ENCODE measurements around the gene OR4C11.

The OR4C11 gene

DNA sequence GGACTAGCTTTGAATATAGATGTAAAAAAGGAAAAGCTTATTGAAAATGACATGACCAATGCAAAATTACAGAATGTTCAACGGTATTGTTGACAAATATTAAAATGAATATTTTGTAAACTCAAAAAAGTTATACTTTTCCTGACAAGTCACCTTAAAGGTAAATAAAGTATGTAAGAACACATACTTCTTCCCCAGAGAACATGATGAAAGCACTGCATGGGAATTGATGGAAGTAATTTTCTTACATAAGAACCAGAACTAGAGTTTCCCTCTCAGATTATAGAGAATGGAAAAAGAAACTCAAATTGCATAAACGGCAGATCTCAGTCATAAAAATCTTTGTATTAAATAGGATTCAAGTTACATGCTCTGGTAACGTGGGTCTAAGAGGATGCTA is 27.4 kb upstream of the OR4C11 start, which contains the start of gene OR4P4:
Gene OR4P4, plus strand, starts transcription at position 301 of the 400 bp plus-strand sequence.
- Histone ChIP-seq H2BK5ac (ENCODE audit: low read length) (no peak within 1 kb of the TSS), H2AFZ (ENCODE audit: low read length) (no peak within 1 kb of the TSS), H3K4me3 (ENCODE audit: low read length in 2 of 2) (no peak within 1 kb of the TSS), H2BK12ac (ENCODE audit: low read length) (no peak within 1 kb of the TSS), H3K27me3 (ENCODE audit: control insufficient read depth in 3 of 3, insufficient read depth in 3 of 3, low read depth in 1 of 3, low read length in 3 of 3) (no peaks in the 10 kb centered on the region), H2AK5ac (ENCODE audit: low read depth, low read length) (no peak within 1 kb of the TSS), H4K8ac (ENCODE audit: low read depth, low read length) (no peak within 1 kb of the TSS), H4K91ac (ENCODE audit: low read depth, low read length, poor library complexity) (no peak within 1 kb of the TSS), H3K9ac (ENCODE audit: low read depth, low read length, poor library complexity) (no peak within 1 kb of the TSS), H3K23ac (ENCODE audit: low read depth, low read length, poor library complexity) (no peak within 1 kb of the TSS), H3K36me3 (replicated peaks in 1 of 2; ENCODE audit: control insufficient read depth in 2 of 2, insufficient read depth in 2 of 2, low read length in 2 of 2) (no peaks in the 10 kb centered on the region), H3K14ac (ENCODE audit: low read length) (no peak within 1 kb of the TSS), H3K4ac (ENCODE audit: low read length) (no peak within 1 kb of the TSS), H3K9me3 (replicated peaks in 1 of 2; ENCODE audit: control insufficient read depth in 2 of 2, insufficient read depth in 1 of 2, low read depth in 1 of 2, low read length in 2 of 2) (peaks cover 0 to 1% of the 10 kb centered on the region in 2 donors), H3K27ac (replicated peaks; ENCODE audit: low read length) (no peak within 1 kb of the TSS), H3K4me1 (ENCODE audit: control insufficient read depth in 2 of 2, insufficient read depth in 1 of 2, low read depth in 1 of 2, low read length in 2 of 2) (no peaks in the 10 kb centered on the region), H2BK120ac (ENCODE audit: low read depth, low read length) (no peak within 1 kb of the TSS), H3K18ac (ENCODE audit: low read length) (no peak within 1 kb of the TSS), H3K4me2 (ENCODE audit: insufficient read depth, low read length, poor library complexity, severe bottlenecking) (no peak within 1 kb of the TSS), H2BK15ac (ENCODE audit: low read length) (no peak within 1 kb of the TSS), H3K79me1 (ENCODE audit: low read depth, low read length) (no peaks in the 10 kb centered on the region)
- no peak for DNase-seq (ENCODE audit: low spot score)
- no CpG with 5 or more reads among the region's 3 CpGs for WGBS, 2 donors (ENCODE audit: extremely low coverage in 2 of 2, insufficient read length in 2 of 2, insufficient replicate concordance in 1 of 2)

DNA sequence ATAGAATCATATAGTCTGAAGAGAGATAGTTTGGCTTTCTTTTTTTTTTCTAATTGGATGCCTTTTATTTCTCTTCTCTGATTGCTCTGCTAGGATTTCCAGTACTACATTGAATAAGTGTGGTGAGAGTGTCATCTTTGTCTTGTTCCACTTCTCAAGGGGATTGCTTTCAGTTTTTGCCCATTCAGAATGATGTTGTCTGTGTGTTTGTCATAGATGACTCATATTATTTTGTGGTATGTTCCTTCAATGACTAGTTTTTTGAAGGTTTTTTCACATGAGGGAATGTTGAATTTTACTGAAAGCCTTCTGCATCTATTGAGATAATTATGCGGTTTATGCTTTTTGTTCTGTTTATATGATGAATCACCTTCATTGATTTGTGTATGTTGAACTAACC is 17.1 kb upstream of the OR4C11 start:
- Histone ChIP-seq H3K27ac (replicated peaks; ENCODE audit: low read length) (no peak overlapping the region), H2BK12ac (ENCODE audit: low read length) (no peak overlapping the region), H3K4me1 (ENCODE audit: control insufficient read depth in 2 of 2, insufficient read depth in 1 of 2, low read depth in 1 of 2, low read length in 2 of 2) (no peaks in the 10 kb centered on the region), H3K79me1 (ENCODE audit: low read depth, low read length) (no peaks in the 10 kb centered on the region), H3K18ac (ENCODE audit: low read length) (no peak overlapping the region), H2BK120ac (ENCODE audit: low read depth, low read length) (no peak overlapping the region), H3K27me3 (ENCODE audit: control insufficient read depth in 3 of 3, insufficient read depth in 3 of 3, low read depth in 1 of 3, low read length in 3 of 3) (no peaks in the 10 kb centered on the region), H2BK5ac (ENCODE audit: low read length) (no peak overlapping the region), H3K9ac (ENCODE audit: low read depth, low read length, poor library complexity) (no peak overlapping the region), H4K91ac (ENCODE audit: low read depth, low read length, poor library complexity) (no peak overlapping the region), H2BK15ac (ENCODE audit: low read length) (no peak overlapping the region), H3K36me3 (replicated peaks in 1 of 2; ENCODE audit: control insufficient read depth in 2 of 2, insufficient read depth in 2 of 2, low read length in 2 of 2) (no peaks in the 10 kb centered on the region), H3K4me2 (ENCODE audit: insufficient read depth, low read length, poor library complexity, severe bottlenecking) (no peak overlapping the region), H2AFZ (ENCODE audit: low read length) (no peak overlapping the region), H3K4ac (ENCODE audit: low read length) (no peak overlapping the region), H3K23ac (ENCODE audit: low read depth, low read length, poor library complexity) (no peak overlapping the region), H3K4me3 (ENCODE audit: low read length in 2 of 2) (no peak overlapping the region), H2AK5ac (ENCODE audit: low read depth, low read length) (no peak overlapping the region), H4K8ac (ENCODE audit: low read depth, low read length) (no peak overlapping the region), H3K9me3 (replicated peaks in 1 of 2; ENCODE audit: control insufficient read depth in 2 of 2, insufficient read depth in 1 of 2, low read depth in 1 of 2, low read length in 2 of 2) (peaks cover 0 to 4% of the 10 kb centered on the region in 2 donors), H3K14ac (ENCODE audit: low read length) (no peak overlapping the region)
- no peak for DNase-seq (ENCODE audit: low spot score)
- WGBS, 2 donors (ENCODE audit: extremely low coverage in 2 of 2, insufficient read length in 2 of 2, insufficient replicate concordance in 1 of 2) = no CpG with 5 or more reads among the region's 1 CpG

DNA sequence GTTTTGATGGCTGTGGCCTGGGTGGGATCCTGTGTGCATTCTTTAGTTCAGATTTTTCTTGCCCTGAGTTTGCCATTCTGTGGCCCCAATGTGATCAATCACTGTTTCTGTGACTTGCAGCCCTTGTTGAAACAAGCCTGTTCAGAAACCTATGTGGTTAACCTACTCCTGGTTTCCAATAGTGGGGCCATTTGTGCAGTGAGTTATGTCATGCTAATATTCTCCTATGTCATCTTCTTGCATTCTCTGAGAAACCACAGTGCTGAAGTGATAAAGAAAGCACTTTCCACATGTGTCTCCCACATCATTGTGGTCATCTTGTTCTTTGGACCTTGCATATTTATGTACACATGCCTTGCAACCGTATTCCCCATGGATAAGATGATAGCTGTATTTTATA is 34.9 kb downstream of the OR4C11 start:
- Histone ChIP-seq H3K4me2 (ENCODE audit: insufficient read depth, low read length, poor library complexity, severe bottlenecking) (no peak overlapping the region), H3K4ac (ENCODE audit: low read length) (no peak overlapping the region), H3K9ac (ENCODE audit: low read depth, low read length, poor library complexity) (no peak overlapping the region), H3K27me3 (ENCODE audit: control insufficient read depth in 3 of 3, insufficient read depth in 3 of 3, low read depth in 1 of 3, low read length in 3 of 3) (no peaks in the 10 kb centered on the region), H2BK15ac (ENCODE audit: low read length) (no peak overlapping the region), H2AK5ac (ENCODE audit: low read depth, low read length) (no peak overlapping the region), H2AFZ (ENCODE audit: low read length) (no peak overlapping the region), H3K36me3 (replicated peaks in 1 of 2; ENCODE audit: control insufficient read depth in 2 of 2, insufficient read depth in 2 of 2, low read length in 2 of 2) (no peaks in the 10 kb centered on the region), H2BK5ac (ENCODE audit: low read length) (no peak overlapping the region), H3K9me3 (replicated peaks in 1 of 2; ENCODE audit: control insufficient read depth in 2 of 2, insufficient read depth in 1 of 2, low read depth in 1 of 2, low read length in 2 of 2) (peaks cover 0 to 19% of the 10 kb centered on the region in 2 donors), H3K23ac (ENCODE audit: low read depth, low read length, poor library complexity) (no peak overlapping the region), H4K8ac (ENCODE audit: low read depth, low read length) (no peak overlapping the region), H2BK12ac (ENCODE audit: low read length) (no peak overlapping the region), H2BK120ac (ENCODE audit: low read depth, low read length) (no peak overlapping the region), H3K4me3 (ENCODE audit: low read length in 2 of 2) (peak overlapping the region in 1 of 2 donors; percentile 54), H3K27ac (replicated peaks; ENCODE audit: low read length) (no peak overlapping the region), H3K4me1 (ENCODE audit: control insufficient read depth in 2 of 2, insufficient read depth in 1 of 2, low read depth in 1 of 2, low read length in 2 of 2) (no peaks in the 10 kb centered on the region), H3K79me1 (ENCODE audit: low read depth, low read length) (no peaks in the 10 kb centered on the region), H3K18ac (ENCODE audit: low read length) (no peak overlapping the region), H4K91ac (ENCODE audit: low read depth, low read length, poor library complexity) (no peak overlapping the region), H3K14ac (ENCODE audit: low read length) (no peak overlapping the region)
- WGBS, 2 donors (ENCODE audit: extremely low coverage in 2 of 2, insufficient read length in 2 of 2, insufficient replicate concordance in 1 of 2) = no CpG with 5 or more reads among the region's 1 CpG
- no peak for DNase-seq (ENCODE audit: low spot score)

DNA sequence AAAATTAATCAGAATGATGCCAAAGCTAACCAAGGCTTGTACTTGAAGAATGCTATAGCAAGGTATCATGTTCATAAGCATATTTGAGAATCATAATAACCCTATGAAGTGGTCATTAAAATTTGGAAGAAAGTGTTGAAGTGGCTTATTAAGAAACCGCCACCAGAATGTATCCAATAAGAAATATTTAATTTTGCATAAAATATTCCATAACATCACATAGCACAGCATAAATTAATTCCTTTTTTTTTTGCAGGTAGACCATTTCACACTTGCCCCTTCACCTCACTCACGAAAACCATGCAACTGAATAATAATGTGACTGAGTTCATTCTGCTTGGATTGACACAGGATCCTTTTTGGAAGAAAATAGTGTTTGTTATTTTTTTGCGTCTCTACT is 35.6 kb downstream of the OR4C11 start, which contains the start of gene OR4C16:
Gene OR4C16, plus strand, starts transcription at position 301 of the 400 bp plus-strand sequence. Its CDS starts 0 bp downstream, at position 301.
- H2AFZ ChIP-seq (ENCODE audit: low read length) = no peak within 1 kb of the TSS
- H3K36me3 ChIP-seq (replicated peaks in 1 of 2; ENCODE audit: control insufficient read depth in 2 of 2, insufficient read depth in 2 of 2, low read length in 2 of 2) = no peaks in the 10 kb centered on the region
- no peak within 1 kb of the TSS for H3K27ac ChIP-seq (replicated peaks; ENCODE audit: low read length)
- H3K9me3 ChIP-seq (replicated peaks in 1 of 2; ENCODE audit: control insufficient read depth in 2 of 2, insufficient read depth in 1 of 2, low read depth in 1 of 2, low read length in 2 of 2) = peaks cover 0 to 16% of the 10 kb centered on the region in 2 donors
- H3K18ac ChIP-seq (ENCODE audit: low read length) = no peak within 1 kb of the TSS
- DNase-seq (ENCODE audit: low spot score) = no peak
- H3K14ac ChIP-seq (ENCODE audit: low read length) = no peak within 1 kb of the TSS
- no peak within 1 kb of the TSS for H2BK120ac ChIP-seq (ENCODE audit: low read depth, low read length)
- H4K8ac ChIP-seq (ENCODE audit: low read depth, low read length) = no peak within 1 kb of the TSS
- H3K4me2 ChIP-seq (ENCODE audit: insufficient read depth, low read length, poor library complexity, severe bottlenecking) = no peak within 1 kb of the TSS
- H3K27me3 ChIP-seq (ENCODE audit: control insufficient read depth in 3 of 3, insufficient read depth in 3 of 3, low read depth in 1 of 3, low read length in 3 of 3) = no peaks in the 10 kb centered on the region
- H3K4me1 ChIP-seq (ENCODE audit: control insufficient read depth in 2 of 2, insufficient read depth in 1 of 2, low read depth in 1 of 2, low read length in 2 of 2) = no peaks in the 10 kb centered on the region
- H4K91ac ChIP-seq (ENCODE audit: low read depth, low read length, poor library complexity) = no peak within 1 kb of the TSS
- no CpG with 5 or more reads among the region's 3 CpGs for WGBS, 2 donors (ENCODE audit: extremely low coverage in 2 of 2, insufficient read length in 2 of 2, insufficient replicate concordance in 1 of 2)
- no peak within 1 kb of the TSS for H2BK15ac ChIP-seq (ENCODE audit: low read length)
- H3K79me1 ChIP-seq (ENCODE audit: low read depth, low read length) = no peaks in the 10 kb centered on the region
- H3K9ac ChIP-seq (ENCODE audit: low read depth, low read length, poor library complexity) = no peak within 1 kb of the TSS
- H2BK12ac ChIP-seq (ENCODE audit: low read length) = no peak within 1 kb of the TSS
- no peak within 1 kb of the TSS for H2BK5ac ChIP-seq (ENCODE audit: low read length)
- peak within 1 kb of the TSS in 1 of 2 donors; percentile 54 for H3K4me3 ChIP-seq (ENCODE audit: low read length in 2 of 2)
- H3K23ac ChIP-seq (ENCODE audit: low read depth, low read length, poor library complexity) = no peak within 1 kb of the TSS
- H2AK5ac ChIP-seq (ENCODE audit: low read depth, low read length) = no peak within 1 kb of the TSS
- no peak within 1 kb of the TSS for H3K4ac ChIP-seq (ENCODE audit: low read length)

Measured in neuronal stem cell (in vitro differentiated cells).